GM12878 (cell line): ENCODE measurements around the gene SMPDL3B. TPM values are rescaled to one million over a fixed set of nuclear protein-coding genes. Genes with fewer than 3 reads are reported as not detected.

Source experiments
- ATAC-seq: fragments of 200-7000 bp; cut with Tn5 transposase; 3 replicates; pipeline ENCODE4 v1.9.1; 2020; ENCODE audit warnings: mild to moderate bottlenecking, moderate library complexity
- BruUV-seq: library from RNA; stranded (reverse); fragments of 400-500 nt; replicated peaks from 2 replicates; lab custom pipeline; 2021; lab: Mats Ljungman, UMichigan
- CTCF ChIA-PET: fragments of 300-600 bp; sonication (Branson Sonifier 250); formaldehyde crosslinking; extraction: SDS; loops from one replicate; lab custom pipeline; 2021; ENCODE audit warnings: inconsistent platforms; lab: Yijun Ruan, JAX
- POLR2A ChIA-PET: fragments of 350-600 bp; formaldehyde crosslinking; extraction: SDS; loops from one replicate; lab custom pipeline; 2021; ENCODE audit warnings: inconsistent platforms; lab: Charles Lee
- RAD21 ChIA-PET: fragments of 300-600 bp; sonication (Branson Sonifier 250); formaldehyde crosslinking; loops from one replicate; lab custom pipeline; 2023; ENCODE audit warnings: antibody characterized with exemption; ENCODE audit not compliant: unreplicated experiment; lab: Charles Lee
- SMC1A ChIA-PET: fragments of 300-600 bp; sonication (Branson Sonifier 250); formaldehyde crosslinking; loops from one replicate; lab custom pipeline; 2023; ENCODE audit not compliant: unreplicated experiment, uncharacterized antibody; lab: Charles Lee
- DNase-seq: peaks from one replicate; pipeline ENCODE4 v3.0.0-alpha.2; 2011; ENCODE audit warnings: low read depth, low spot score
- FAIRE-seq: peaks from 3 replicates; lab custom pipeline; 2011; peaks lifted over from hg19 to GRCh38; lab: Jason Lieb, UNC
- H2AFZ ChIP-seq: 2 replicates; pipeline ENCODE4 v1.6.0; 2011; ENCODE audit warnings: low read depth, low read length, control low read depth; ENCODE audit not compliant: control insufficient read depth
- H3K27ac ChIP-seq: 2 replicates; pipeline ENCODE4 v1.5.1; 2011; ENCODE audit warnings: control low read depth; ENCODE audit not compliant: control insufficient read depth, insufficient read depth
- H3K27me3 ChIP-seq, 2 experiments: replicated peaks in 1 of 2; 2 replicates each; pipeline versions ENCODE4 v1.6.0 to v1.6.1; 2011; ENCODE audit warnings: low read length in 1 of 2; ENCODE audit not compliant: control insufficient read depth in 2 of 2, insufficient read depth in 2 of 2
- H3K36me3 ChIP-seq, 2 experiments: 2 replicates each; pipeline ENCODE4 v1.5.1; 2011; ENCODE audit warnings: low read length in 1 of 2; ENCODE audit not compliant: control insufficient read depth in 2 of 2, insufficient read depth in 2 of 2
- H3K4me1 ChIP-seq: 2 replicates; pipeline ENCODE4 v1.6.1; 2011; ENCODE audit warnings: mild to moderate bottlenecking, low read length, moderate library complexity, mixed read lengths; ENCODE audit not compliant: control insufficient read depth, insufficient read depth
- H3K4me2 ChIP-seq: 2 replicates; pipeline ENCODE4 v1.6.0; 2011; ENCODE audit warnings: control low read depth; ENCODE audit not compliant: control insufficient read depth, insufficient read depth
- H3K4me3 ChIP-seq: fragments of 200-600 bp; sonication (generic); 2 replicates; pipeline ENCODE4 v1.5.1; 2016
- H3K79me2 ChIP-seq: 2 replicates; pipeline ENCODE4 v1.6.0; 2011; ENCODE audit warnings: low read length; ENCODE audit not compliant: control insufficient read depth, insufficient read depth
- H3K9ac ChIP-seq: 2 replicates; pipeline ENCODE4 v1.8.0; 2011; ENCODE audit warnings: low read length, control low read depth, mixed read lengths; ENCODE audit not compliant: control insufficient read depth, insufficient read depth
- H3K9me3 ChIP-seq: replicated peaks from 3 replicates; pipeline ENCODE4 v1.5.1; 2011; ENCODE audit warnings: mild to moderate bottlenecking, low read length; ENCODE audit not compliant: control insufficient read depth, insufficient read depth
- H4K20me1 ChIP-seq: 2 replicates; pipeline ENCODE4 v1.6.0; 2011; ENCODE audit not compliant: control insufficient read depth, insufficient read depth
- CBFB ChIP-seq: IDR thresholded peaks from 2 replicates; pipeline ENCODE4 v1.6.1; 2016; ENCODE audit warnings: antibody characterized with exemption, low read depth
- CHD2 ChIP-seq: IDR thresholded peaks from 2 replicates; pipeline ENCODE4 v1.6.1; 2011; ENCODE audit warnings: low read depth, low read length, improper control_type of control experiment, borderline replicate concordance
- GATAD2B ChIP-seq: fragments of 450-650 bp; conservative IDR thresholded peaks from 2 replicates; pipeline ENCODE4 v1.6.1; 2017; ENCODE audit warnings: low read depth, mild to moderate bottlenecking, moderate library complexity
- HDGF ChIP-seq: fragments of 450-650 bp; IDR thresholded peaks from 2 replicates; pipeline ENCODE4 v1.6.1; 2016; ENCODE audit warnings: antibody characterized with exemption
- JUND ChIP-seq: IDR thresholded peaks from 2 replicates; pipeline ENCODE4 v1.6.1; 2012; ENCODE audit warnings: low read depth, mild to moderate bottlenecking, low read length, improper control_type of control experiment, moderate library complexity
- MEF2A ChIP-seq: IDR thresholded peaks from 2 replicates; pipeline ENCODE4 v1.6.1; 2011; ENCODE audit warnings: low read depth, mild to moderate bottlenecking, low read length, moderate library complexity; ENCODE audit not compliant: insufficient read depth
- POLR2AphosphoS2 ChIP-seq: IDR thresholded peaks from 2 replicates; pipeline ENCODE4 v1.6.1; 2011; ENCODE audit warnings: low read depth, mild to moderate bottlenecking, low read length, improper control_type of control experiment, moderate library complexity
- SMC3 ChIP-seq: IDR thresholded peaks from 2 replicates; pipeline ENCODE4 v1.6.1; 2011; ENCODE audit warnings: low read length, improper control_type of control experiment, borderline replicate concordance
- STAT1 ChIP-seq: fragments of 450-650 bp; conservative IDR thresholded peaks from 2 replicates; pipeline ENCODE4 v1.6.1; 2014; ENCODE audit warnings: antibody characterized with exemption, mild to moderate bottlenecking
- STAT3 ChIP-seq: IDR thresholded peaks from 2 replicates; pipeline ENCODE4 v1.6.1; 2011; ENCODE audit warnings: low read depth, low read length, improper control_type of control experiment
- TCF7 ChIP-seq: IDR thresholded peaks from 2 replicates; pipeline ENCODE4 v1.6.1; 2014; ENCODE audit warnings: antibody characterized with exemption, borderline replicate concordance
- WGBS: methylation state at CpG from one replicate; pipeline ENCODE4 v1.1.6; 2016; ENCODE audit warnings: low lambda C conversion rate; ENCODE audit not compliant: insufficient replicate concordance, insufficient coverage; ENCODE audit errors: missing lambda C conversion rate; 5-methylcytosine and 5-hydroxymethylcytosine counted together
- in situ Hi-C: fragments of 300-500 bp; cut with MboI; formaldehyde crosslinking; loops from 9 replicates; pipeline ENCODE4 v1.14.3; 2018; ENCODE audit warnings: mixed read lengths
- intact Hi-C: fragments of 100-400 bp; cut with micrococcal nuclease; formaldehyde crosslinking; loops from one replicate; pipeline ENCODE4 v1.14.2; 2022; ENCODE audit not compliant: unreplicated experiment
- polyA plus RNA-seq, 11 experiments: library from polyadenylated mRNA; depleted of rRNA in 4 of 11; unstranded in 6 of 11; stranded (reverse) in 5 of 11; fragments of >200 nt; fragmentation: Nextera tagmentation in 4 of 11; fragmentation: Illumina TruSeq in 1 of 11; extraction: Ambion mirVana in 4 of 11; extraction: Trizol in 1 of 11; gene quantifications; 1 replicate in 1 of 11; 2 replicates in 10 of 11; pipeline versions ENCODE4 v1.2.1 to v1.2.3, GENCODE V29; 2011 to 2016; ENCODE audit warnings: inconsistent platforms in 2 of 11, missing spikeins in 2 of 11, low read depth in 1 of 11
- total RNA-seq, 4 experiments: library from RNA; depleted of rRNA in 3 of 4; stranded (reverse); fragments of >200 nt in 3 of 4; fragmentation: Illumina TruSeq in 1 of 4; extraction: Trizol in 1 of 4; gene quantifications; 2 replicates each; pipeline versions ENCODE4 v1.2.1 to v1.2.3, GENCODE V29; 2013 to 2021
- TF ChIP-seq, protein P1 (sequence below): fragments of 450-650 bp; formaldehyde crosslinking; IDR thresholded peaks from 2 replicates; pipeline ENCODE4 v1.5.0; 2022; ENCODE audit warnings: mild to moderate bottlenecking, missing genetic modification characterization
- TF ChIP-seq, protein P2 (sequence below): IDR thresholded peaks from 2 replicates; pipeline ENCODE4 v1.6.1; 2011; ENCODE audit warnings: low read depth, mild to moderate bottlenecking, low read length, moderate library complexity, borderline replicate concordance; ENCODE audit errors: extremely low read depth
- TF ChIP-seq, protein P3 (sequence below): IDR thresholded peaks from 2 replicates; pipeline ENCODE4 v1.6.1; 2011; ENCODE audit warnings: borderline replicate concordance, low read depth, mild to moderate bottlenecking, moderate library complexity, mixed read lengths, low read length; ENCODE audit not compliant: insufficient read depth; ENCODE audit errors: extremely low read length
- TF ChIP-seq, protein P4 (sequence below): fragments of 450-650 bp; IDR thresholded peaks from 2 replicates; pipeline ENCODE4 v1.6.1; 2017; ENCODE audit warnings: mild to moderate bottlenecking, moderate library complexity

The SMPDL3B gene
- total and polyA plus RNA-seq, 10 of the 15 experiments (the other 5 are each of a cell fraction or from before 2014, with no cell fraction given), result 0.56 to 2.7 (median 1.0) TPM

DNA sequence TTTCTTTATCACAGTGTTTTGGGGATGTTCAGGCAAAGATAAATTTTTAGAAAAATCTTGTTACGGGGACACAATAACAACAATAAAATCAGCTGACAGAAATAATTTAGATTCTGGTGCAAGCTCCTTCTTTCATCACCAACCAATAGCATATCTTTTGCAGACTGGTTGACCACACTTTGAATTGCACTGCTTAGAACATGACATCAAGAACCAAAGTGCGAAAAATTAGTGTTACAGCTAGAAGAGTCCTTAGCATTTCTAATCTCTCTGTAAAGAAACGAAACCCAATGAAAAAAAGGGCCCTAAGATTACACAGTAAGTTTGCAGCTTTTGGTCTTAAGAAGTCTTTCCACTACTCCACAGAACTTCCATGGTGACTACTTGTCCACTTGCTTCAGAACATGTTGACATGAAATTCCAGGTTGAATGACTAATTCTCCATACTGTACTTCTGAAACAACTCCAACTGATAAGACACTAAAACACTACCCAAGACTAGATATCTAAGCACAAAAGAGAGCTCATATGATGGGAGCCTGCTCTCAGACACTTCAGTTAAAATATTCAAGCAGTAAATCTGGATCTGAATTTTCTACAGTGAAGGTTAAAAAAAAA lies 56.2 kb downstream of the SMPDL3B start:
- Histone ChIP-seq H3K4me3 (no peak overlapping the region), H4K20me1 (no peaks in the 10 kb centered on the region), H3K36me3 (peaks cover 7 to 32% of the 10 kb centered on the region in 2 experiments), H3K9me3 (no peaks in the 10 kb centered on the region), H3K27me3 (no peaks in the 10 kb centered on the region), H3K27ac (no peak overlapping the region), H3K9ac (no peak overlapping the region), H3K4me2 (no peak overlapping the region), H3K79me2 (no peaks in the 10 kb centered on the region), H3K4me1 (no peaks in the 10 kb centered on the region), H2AFZ (no peak overlapping the region)
- ATAC-seq (no peak), DNase-seq (no peak), FAIRE-seq (no peak)
- BruUV-seq, result no TSS peak
- 73% methylated on average over 3 of the region's 3 CpGs for WGBS
- RAD21 ChIA-PET, result interaction anchor here (0.7 kb wide), 1 partner anchor 159 kb away, joined by 3 read pairs; no protein-coding TSS in a partner anchor
- SMC1A ChIA-PET, result interaction anchor here (0.8 to 1.4 kb wide), 2 partner anchors 10 to 236 kb away, joined by 3 read pairs; no protein-coding TSS in a partner anchor
- POLR2A ChIA-PET, result interaction anchor here (0.6 to 0.7 kb wide), 2 partner anchors 181 to 876 kb away, joined by 3 to 7 read pairs; no protein-coding TSS in a partner anchor
- in situ Hi-C loops (no loop called here), intact Hi-C loops (no loop called here)
- CTCF ChIA-PET, result interaction anchor here (0.6 to 0.7 kb wide), 2 partner anchors 14 to 111 kb away, joined by 3 read pairs; no protein-coding TSS in a partner anchor
- TF ChIP-seq, protein P1, sequence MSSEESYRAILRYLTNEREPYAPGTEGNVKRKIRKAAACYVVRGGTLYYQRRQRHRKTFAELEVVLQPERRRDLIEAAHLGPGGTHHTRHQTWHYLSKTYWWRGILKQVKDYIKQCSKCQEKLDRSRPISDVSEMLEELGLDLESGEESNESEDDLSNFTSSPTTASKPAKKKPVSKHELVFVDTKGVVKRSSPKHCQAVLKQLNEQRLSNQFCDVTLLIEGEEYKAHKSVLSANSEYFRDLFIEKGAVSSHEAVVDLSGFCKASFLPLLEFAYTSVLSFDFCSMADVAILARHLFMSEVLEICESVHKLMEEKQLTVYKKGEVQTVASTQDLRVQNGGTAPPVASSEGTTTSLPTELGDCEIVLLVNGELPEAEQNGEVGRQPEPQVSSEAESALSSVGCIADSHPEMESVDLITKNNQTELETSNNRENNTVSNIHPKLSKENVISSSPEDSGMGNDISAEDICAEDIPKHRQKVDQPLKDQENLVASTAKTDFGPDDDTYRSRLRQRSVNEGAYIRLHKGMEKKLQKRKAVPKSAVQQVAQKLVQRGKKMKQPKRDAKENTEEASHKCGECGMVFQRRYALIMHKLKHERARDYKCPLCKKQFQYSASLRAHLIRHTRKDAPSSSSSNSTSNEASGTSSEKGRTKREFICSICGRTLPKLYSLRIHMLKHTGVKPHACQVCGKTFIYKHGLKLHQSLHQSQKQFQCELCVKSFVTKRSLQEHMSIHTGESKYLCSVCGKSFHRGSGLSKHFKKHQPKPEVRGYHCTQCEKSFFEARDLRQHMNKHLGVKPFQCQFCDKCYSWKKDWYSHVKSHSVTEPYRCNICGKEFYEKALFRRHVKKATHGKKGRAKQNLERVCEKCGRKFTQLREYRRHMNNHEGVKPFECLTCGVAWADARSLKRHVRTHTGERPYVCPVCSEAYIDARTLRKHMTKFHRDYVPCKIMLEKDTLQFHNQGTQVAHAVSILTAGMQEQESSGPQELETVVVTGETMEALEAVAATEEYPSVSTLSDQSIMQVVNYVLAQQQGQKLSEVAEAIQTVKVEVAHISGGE (CRISPR knock-in tag), result no peak
- TF ChIP-seq POLR2AphosphoS2 (no peak), STAT3 (no peak), MEF2A (no peak), CHD2 (no peak), JUND (no peak), HDGF (no peak), GATAD2B (no peak), TCF7 (no peak), SMC3 (no peak), CBFB (no peak), STAT1 (no peak)
- TF ChIP-seq, protein P2, sequence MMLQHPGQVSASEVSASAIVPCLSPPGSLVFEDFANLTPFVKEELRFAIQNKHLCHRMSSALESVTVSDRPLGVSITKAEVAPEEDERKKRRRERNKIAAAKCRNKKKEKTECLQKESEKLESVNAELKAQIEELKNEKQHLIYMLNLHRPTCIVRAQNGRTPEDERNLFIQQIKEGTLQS, result no peak
- TF ChIP-seq, protein P3, sequence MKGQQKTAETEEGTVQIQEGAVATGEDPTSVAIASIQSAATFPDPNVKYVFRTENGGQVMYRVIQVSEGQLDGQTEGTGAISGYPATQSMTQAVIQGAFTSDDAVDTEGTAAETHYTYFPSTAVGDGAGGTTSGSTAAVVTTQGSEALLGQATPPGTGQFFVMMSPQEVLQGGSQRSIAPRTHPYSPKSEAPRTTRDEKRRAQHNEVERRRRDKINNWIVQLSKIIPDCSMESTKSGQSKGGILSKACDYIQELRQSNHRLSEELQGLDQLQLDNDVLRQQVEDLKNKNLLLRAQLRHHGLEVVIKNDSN, result no peak
- TF ChIP-seq, protein P4, sequence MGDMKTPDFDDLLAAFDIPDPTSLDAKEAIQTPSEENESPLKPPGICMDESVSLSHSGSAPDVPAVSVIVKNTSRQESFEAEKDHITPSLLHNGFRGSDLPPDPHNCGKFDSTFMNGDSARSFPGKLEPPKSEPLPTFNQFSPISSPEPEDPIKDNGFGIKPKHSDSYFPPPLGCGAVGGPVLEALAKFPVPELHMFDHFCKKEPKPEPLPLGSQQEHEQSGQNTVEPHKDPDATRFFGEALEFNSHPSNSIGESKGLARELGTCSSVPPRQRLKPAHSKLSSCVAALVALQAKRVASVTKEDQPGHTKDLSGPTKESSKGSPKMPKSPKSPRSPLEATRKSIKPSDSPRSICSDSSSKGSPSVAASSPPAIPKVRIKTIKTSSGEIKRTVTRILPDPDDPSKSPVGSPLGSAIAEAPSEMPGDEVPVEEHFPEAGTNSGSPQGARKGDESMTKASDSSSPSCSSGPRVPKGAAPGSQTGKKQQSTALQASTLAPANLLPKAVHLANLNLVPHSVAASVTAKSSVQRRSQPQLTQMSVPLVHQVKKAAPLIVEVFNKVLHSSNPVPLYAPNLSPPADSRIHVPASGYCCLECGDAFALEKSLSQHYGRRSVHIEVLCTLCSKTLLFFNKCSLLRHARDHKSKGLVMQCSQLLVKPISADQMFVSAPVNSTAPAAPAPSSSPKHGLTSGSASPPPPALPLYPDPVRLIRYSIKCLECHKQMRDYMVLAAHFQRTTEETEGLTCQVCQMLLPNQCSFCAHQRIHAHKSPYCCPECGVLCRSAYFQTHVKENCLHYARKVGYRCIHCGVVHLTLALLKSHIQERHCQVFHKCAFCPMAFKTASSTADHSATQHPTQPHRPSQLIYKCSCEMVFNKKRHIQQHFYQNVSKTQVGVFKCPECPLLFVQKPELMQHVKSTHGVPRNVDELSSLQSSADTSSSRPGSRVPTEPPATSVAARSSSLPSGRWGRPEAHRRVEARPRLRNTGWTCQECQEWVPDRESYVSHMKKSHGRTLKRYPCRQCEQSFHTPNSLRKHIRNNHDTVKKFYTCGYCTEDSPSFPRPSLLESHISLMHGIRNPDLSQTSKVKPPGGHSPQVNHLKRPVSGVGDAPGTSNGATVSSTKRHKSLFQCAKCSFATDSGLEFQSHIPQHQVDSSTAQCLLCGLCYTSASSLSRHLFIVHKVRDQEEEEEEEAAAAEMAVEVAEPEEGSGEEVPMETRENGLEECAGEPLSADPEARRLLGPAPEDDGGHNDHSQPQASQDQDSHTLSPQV, result no peak
